ENCODE results near the gene NUSAP1.
"Not testable (repeated sequence)": the region's sequence is repeated elsewhere in the genome, so short reads cannot be mapped to it uniquely, and the experiment has no call there.

The NUSAP1 gene

GRCh38 chr15:41332194-41333025, at the start of gene NUSAP1, which contains the start of gene OIP5:
Gene NUSAP1 (plus strand): TSS chr15:41332881. CDS start chr15:41332958, 77 bp downstream.
Gene OIP5 (minus strand): TSS chr15:41332591. CDS start chr15:41332561, 30 bp downstream.
- DNase-seq (ENCODE audit: low spot score): peak; percentile 100

- not testable (repeated sequence) for DNase-seq (ENCODE audit: low spot score)
These were observed 49.6 kb upstream of the NUSAP1 start for GRCh38 chr15:41282980-41283652.

GRCh38 chr15:41283653-41284426, 48.8 kb upstream of the NUSAP1 start:
- DNase-seq (ENCODE audit: low spot score): peak; percentile 100

GRCh38 chr15:41284427-41285177, 48.1 kb upstream of the NUSAP1 start:
- peak; percentile 7 for DNase-seq (ENCODE audit: low spot score)

- no peak for DNase-seq (ENCODE audit: low spot score)
These were observed 47.4 kb upstream of the NUSAP1 start for GRCh38 chr15:41285285-41285684.

DNA sequence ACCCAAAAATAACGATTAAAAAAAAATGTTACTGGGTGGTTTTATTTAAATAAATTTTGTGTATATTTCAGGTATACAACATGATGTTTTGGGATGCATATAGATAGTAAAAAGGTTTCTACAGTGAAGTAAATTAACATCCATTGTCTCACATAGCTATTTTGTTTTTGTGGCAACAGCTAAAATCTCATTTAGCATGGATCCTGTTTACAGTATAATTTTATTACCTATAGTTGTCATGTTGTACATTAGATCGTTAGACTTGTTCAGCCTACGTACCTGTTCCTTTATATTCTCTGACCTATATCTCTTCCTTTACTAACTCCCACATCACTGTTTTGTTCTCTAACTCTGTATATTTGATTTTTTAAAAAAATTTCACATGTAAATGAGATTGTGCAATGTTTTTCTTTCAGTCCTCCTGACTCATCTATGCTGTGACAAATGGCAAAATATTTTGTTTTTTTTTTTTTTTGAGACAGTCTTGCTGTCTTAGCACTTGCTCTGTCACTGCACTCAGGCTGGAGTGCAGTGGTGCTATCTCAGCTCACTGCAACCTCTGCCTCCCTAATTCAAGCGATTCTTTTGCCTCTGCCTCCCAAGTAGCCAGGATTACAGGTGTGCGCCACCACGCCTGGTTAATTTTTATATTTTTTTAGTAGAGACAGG, 45.9 kb upstream of the NUSAP1 start:
- DNase-seq (ENCODE audit: low spot score): peak; percentile 29

GRCh38 chr15:41288464-41288863, 44.2 kb upstream of the NUSAP1 start:
- DNase-seq (ENCODE audit: low spot score): no peak

DNA sequence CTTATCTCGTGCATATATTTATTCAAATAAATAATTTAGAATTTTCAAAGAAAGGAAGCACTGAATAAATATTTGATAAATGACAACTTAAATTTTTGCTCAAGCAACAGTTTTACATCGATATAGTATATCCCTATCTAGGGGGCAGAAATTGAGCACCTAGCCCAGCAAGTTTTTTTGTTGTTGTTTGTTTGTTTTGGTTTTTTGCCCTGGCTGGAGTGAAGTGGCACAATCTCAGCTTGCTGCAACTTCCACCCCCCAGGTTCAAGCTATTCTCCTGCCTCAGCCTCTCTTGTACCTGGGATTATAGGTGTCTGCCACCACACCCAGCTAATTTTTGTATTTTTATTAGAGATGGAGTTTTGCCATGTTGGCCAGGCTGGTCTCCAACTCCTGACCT, 42.7 kb upstream of the NUSAP1 start:
- DNase-seq (ENCODE audit: low spot score): no peak

GRCh38 chr15:41291065-41291631, 41.5 kb upstream of the NUSAP1 start:
- DNase-seq (ENCODE audit: low spot score): no peak

- DNase-seq (ENCODE audit: low spot score): peak; percentile 10
These were observed 40.2 kb upstream of the NUSAP1 start for GRCh38 chr15:41292521-41292920.

DNA sequence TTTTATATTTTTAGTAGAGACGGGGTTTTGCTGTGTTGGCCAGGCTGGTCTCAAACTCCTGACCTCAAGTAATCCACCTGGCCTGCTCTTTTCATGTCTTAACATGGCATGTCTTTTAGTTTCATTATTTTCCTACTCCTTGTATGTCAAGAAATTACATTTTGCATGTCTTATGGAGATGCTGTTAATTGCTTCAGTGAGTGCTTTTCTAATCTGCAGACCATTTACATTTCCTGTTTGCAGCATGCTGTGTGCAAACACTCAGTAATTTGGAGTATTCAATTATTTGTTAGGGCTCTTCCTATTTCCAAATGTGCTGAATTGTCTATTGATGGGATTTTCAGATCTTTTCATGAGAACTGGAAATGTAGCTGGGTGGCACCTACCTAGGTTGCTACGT, 31.5 kb upstream of the NUSAP1 start:
- DNase-seq (ENCODE audit: low spot score): not testable (repeated sequence)

- no peak for DNase-seq (ENCODE audit: low spot score)
These were observed 31.1 kb upstream of the NUSAP1 start for GRCh38 chr15:41301587-41301986.

GRCh38 chr15:41304149-41304770, 28.4 kb upstream of the NUSAP1 start:
- DNase-seq (ENCODE audit: low spot score): no peak

- no peak for DNase-seq (ENCODE audit: low spot score)
These were observed 25.0 kb upstream of the NUSAP1 start for GRCh38 chr15:41307679-41308078.

DNA sequence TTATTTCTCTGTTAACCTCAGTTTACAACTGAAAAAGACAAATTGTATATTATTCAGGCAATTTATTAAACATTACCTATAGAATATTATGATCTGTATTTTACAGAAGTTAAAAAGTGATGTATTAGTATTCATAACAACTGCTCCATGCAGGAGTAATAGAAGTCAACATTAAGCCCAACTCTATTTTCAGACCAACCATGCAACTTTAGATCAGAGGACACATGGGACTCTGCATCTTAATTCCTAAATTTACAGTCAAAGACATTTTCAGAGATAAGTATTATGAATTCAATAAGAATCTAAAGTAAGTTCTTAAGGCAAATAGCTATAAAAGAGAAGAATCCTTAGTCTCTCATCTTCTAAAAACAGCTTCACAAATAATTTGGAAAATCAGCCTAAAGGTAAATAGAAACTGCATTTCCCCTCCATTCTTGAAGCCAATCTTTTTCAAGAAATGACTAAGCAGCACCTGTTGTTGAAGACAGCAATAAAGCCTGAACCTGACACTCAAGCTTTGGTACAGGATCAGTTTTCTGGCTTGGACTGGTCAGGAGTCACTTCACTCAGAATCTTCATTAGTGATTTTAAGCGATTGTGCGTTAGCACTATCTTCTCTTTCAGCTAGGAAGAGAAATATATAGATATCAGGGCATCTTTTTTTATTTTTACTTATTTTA, 23.3 kb upstream of the NUSAP1 start:
- no peak for DNase-seq (ENCODE audit: low spot score)

DNA sequence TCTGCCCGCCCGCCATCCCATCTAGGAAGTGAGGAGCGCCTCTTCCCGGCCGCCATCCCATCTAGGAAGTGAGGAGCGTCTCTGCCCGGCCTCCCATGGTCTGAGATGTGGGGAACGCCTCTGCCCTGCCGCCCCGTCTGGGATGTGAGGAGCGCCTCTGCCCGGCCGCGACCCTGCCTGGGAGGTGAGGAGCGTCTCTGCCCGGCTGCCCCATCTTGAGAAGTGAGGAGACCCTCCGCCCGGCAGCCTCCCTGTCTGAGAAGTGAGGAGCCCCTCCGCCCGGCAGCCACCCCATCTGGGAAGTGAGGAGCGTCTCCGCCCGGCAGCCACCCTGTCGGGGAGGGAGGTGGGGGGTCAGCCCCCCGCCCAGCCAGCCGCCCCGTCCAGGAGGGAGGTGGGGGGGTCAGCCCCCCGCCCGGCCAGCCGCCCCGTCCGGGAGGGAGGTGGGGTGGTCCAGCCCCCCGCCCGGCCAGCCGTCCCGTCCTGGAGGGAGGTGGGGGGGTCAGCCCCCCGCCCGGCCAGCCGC, 11.8 kb upstream of the NUSAP1 start:
- DNase-seq (ENCODE audit: low spot score): not testable (repeated sequence)

DNA sequence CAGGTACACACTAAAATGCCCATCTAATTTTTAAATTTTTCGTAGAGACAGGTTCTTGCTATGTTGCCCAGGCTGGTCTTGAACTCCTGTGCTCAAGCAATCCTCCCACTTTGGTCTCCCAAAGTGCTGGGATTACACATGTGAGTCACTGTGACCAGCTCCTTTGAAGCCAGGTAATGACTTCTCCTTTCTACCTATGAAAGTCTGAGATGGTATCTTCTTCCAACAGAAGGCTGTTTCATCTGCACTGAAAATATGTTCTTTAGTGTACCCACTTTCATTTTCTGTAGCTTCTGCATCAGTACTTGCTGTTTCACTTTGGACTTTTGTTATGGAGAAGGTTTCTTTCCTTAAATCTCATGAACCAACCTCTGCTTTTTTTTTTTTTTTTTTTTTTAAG, 9.1 kb upstream of the NUSAP1 start:
- DNase-seq (ENCODE audit: low spot score): no peak

DNA sequence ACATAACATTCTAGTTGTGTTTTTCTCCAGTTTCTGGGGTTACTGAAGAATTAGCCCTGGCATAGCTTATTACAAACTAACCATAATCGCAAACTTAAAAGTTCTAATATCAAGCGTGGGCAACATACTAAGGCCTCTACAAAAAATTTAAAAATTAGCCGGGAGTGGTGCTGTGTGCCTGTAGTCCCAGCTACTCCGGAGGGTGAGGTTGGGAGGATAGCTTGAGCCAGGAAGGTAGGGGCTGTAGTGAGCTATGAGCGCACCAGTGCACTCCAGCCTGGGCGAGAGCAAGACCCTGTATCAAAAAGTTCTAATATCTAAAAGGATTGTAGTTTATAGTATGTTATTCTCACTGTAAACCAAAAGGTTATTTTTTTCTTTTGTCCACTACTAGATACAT, 1.4 kb upstream of the NUSAP1 start:
- no peak for DNase-seq (ENCODE audit: low spot score)

DNA sequence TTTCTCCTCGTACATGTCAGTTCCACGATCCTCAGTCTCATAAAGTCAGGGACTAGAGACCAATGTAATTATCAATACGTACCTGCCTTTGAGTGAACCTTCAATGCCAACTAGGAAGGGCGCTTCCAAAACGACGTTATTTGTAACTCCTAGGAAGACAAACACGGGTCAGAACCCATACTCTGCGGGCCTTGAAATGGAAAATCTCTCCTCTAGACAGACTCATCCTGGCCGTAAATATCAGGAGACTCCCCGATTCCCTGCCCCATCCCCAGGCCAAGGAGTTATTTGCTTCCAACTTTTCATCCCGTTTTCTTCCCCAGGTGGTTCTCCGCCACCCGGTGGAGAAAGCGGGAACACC, 868 bp upstream of the NUSAP1 start:
- DNase-seq (ENCODE audit: low spot score): peak; percentile 66

Data from AG08395 (cell line).